B cell (primary cell): ENCODE results near the gene AFF2. TPM values are rescaled to one million over a fixed set of nuclear protein-coding genes. Genes with fewer than 3 reads are reported as not detected.

Source experiments
- ATAC-seq: fragments of 200-7000 bp; cut with Tn5 transposase; one replicate; pipeline ENCODE4 v1.10.0; 2021; ENCODE audit warnings: low read depth, mild to moderate bottlenecking, moderate number of reproducible peaks, moderate library complexity
- CTCF ChIA-PET: fragments of 350-600 bp; sonication (Branson Sonifier 250); formaldehyde crosslinking; loops from one replicate; lab custom pipeline; 2021; ENCODE audit warnings: antibody characterized with exemption, inconsistent platforms; lab: Charles Lee
- POLR2A ChIA-PET: fragments of 350-600 bp; sonication (Branson Sonifier 250); formaldehyde crosslinking; loops from one replicate; lab custom pipeline; 2021; ENCODE audit warnings: antibody characterized with exemption; lab: Charles Lee
- DNase-seq: peaks from one replicate; pipeline ENCODE4 v3.0.0; 2013
- H2AFZ ChIP-seq: 2 replicates; pipeline ENCODE4 v1.6.1; 2012; ENCODE audit warnings: mild to moderate bottlenecking, low read depth, low read length; ENCODE audit not compliant: insufficient read depth, poor library complexity, severe bottlenecking
- H3K27ac ChIP-seq, 2 donors: 1 replicate in 1 of 2; 2 replicates in 1 of 2; pipeline ENCODE4 v1.5.1; 2012 to 2013; ENCODE audit warnings: low read length in 2 of 2, mild to moderate bottlenecking in 2 of 2, moderate library complexity in 1 of 2
- H3K27me3 ChIP-seq, 4 experiments: fragments of 200-600 bp in 1 of 4; sonication (generic) in 1 of 4; replicated peaks in 1 of 4; 1 replicate in 2 of 4; 2 replicates in 2 of 4; pipeline versions ENCODE4 v1.6.1 to v1.7.0; 2013 to 2016; ENCODE audit warnings: low read length in 3 of 4, mild to moderate bottlenecking in 2 of 4, mixed read lengths in 1 of 4, moderate library complexity in 1 of 4; ENCODE audit not compliant: insufficient read depth in 4 of 4, control insufficient read depth in 3 of 4; ENCODE audit errors: control extremely low read depth in 1 of 4
- H3K36me3 ChIP-seq, 2 experiments: replicated peaks in 1 of 2; 1 replicate in 1 of 2; 2 replicates in 1 of 2; pipeline versions ENCODE4 v1.6.1 to v1.7.1; 2013; ENCODE audit warnings: low read length in 1 of 2; ENCODE audit not compliant: insufficient read depth in 2 of 2, control insufficient read depth in 1 of 2; ENCODE audit errors: control extremely low read depth in 1 of 2, extremely low read depth in 1 of 2
- H3K4me1 ChIP-seq, 2 donors: fragments of 200-600 bp in 1 of 2; sonication (generic) in 1 of 2; 1 replicate in 1 of 2; 2 replicates in 1 of 2; pipeline versions ENCODE4 v1.5.1 to v1.6.1; 2013 to 2017; ENCODE audit warnings: low read length in 2 of 2; ENCODE audit not compliant: control insufficient read depth in 2 of 2, insufficient read depth in 2 of 2
- H3K4me2 ChIP-seq: replicated peaks from 2 replicates; pipeline ENCODE3; 2012; ENCODE audit warnings: mild to moderate bottlenecking, low read depth, low read length; ENCODE audit not compliant: poor library complexity, severe bottlenecking
- H3K4me3 ChIP-seq, 5 experiments: fragments of 200-600 bp in 1 of 5; sonication (generic) in 1 of 5; 1 replicate in 3 of 5; 2 replicates in 2 of 5; pipeline versions ENCODE4 v1.5.1 to v1.7.0; 2011 to 2016; ENCODE audit warnings: low read length in 4 of 5, mild to moderate bottlenecking in 4 of 5, low read depth in 2 of 5, control low read depth in 1 of 5, moderate library complexity in 1 of 5; ENCODE audit not compliant: insufficient read depth in 1 of 5; ENCODE audit errors: control extremely low read depth in 1 of 5, extremely low read depth in 1 of 5
- H3K79me2 ChIP-seq: fragments of 200-600 bp; sonication (generic); one replicate; pipeline ENCODE4 v1.6.0; 2016; ENCODE audit warnings: low read length; ENCODE audit not compliant: control insufficient read depth, insufficient read depth
- H3K9ac ChIP-seq: fragments of 200-600 bp; sonication (generic); 2 replicates; pipeline ENCODE4 v1.6.1; 2017; ENCODE audit warnings: mild to moderate bottlenecking, low read length, moderate library complexity
- H3K9me3 ChIP-seq, 3 donors: one replicate each; pipeline versions ENCODE4 v1.6.1 to v1.7.1; 2013; ENCODE audit warnings: low read length in 2 of 3; ENCODE audit not compliant: control insufficient read depth in 2 of 3, insufficient read depth in 1 of 3; ENCODE audit errors: control extremely low read depth in 1 of 3
- H4K20me1 ChIP-seq: 2 replicates; pipeline ENCODE4 v1.6.0; 2012; ENCODE audit warnings: mild to moderate bottlenecking, low read length; ENCODE audit not compliant: insufficient read depth, control insufficient read depth, poor library complexity, severe bottlenecking
- H3K27ac Mint-ChIP-seq: one replicate; pipeline ENCODE4 v1.8.0; 2021; ENCODE audit warnings: mixed read lengths
- H3K27me3 Mint-ChIP-seq: one replicate; pipeline ENCODE4 v1.8.0; 2021; ENCODE audit warnings: mixed read lengths
- H3K4me1 Mint-ChIP-seq: one replicate; pipeline ENCODE4 v1.8.0; 2021; ENCODE audit warnings: mixed read lengths
- H3K4me3 Mint-ChIP-seq: one replicate; pipeline ENCODE4 v1.8.0; 2021; ENCODE audit warnings: mixed read lengths
- H3K9me3 Mint-ChIP-seq: one replicate; pipeline ENCODE4 v1.8.0; 2022; ENCODE audit warnings: mixed read lengths; ENCODE audit not compliant: insufficient read depth
- EZH2 ChIP-seq: IDR thresholded peaks from 2 replicates; pipeline ENCODE4 v1.6.1; 2012; ENCODE audit warnings: borderline replicate concordance, low read depth, mild to moderate bottlenecking, moderate library complexity, low read length; ENCODE audit not compliant: insufficient read depth, poor library complexity, severe bottlenecking
- WGBS: methylation state at CpG from one replicate; pipeline ENCODE4 v1.1.5; 2013; ENCODE audit warnings: missing lambda C conversion rate; ENCODE audit not compliant: insufficient coverage; 5-methylcytosine and 5-hydroxymethylcytosine counted together
- intact Hi-C: fragments of 100-400 bp; cut with micrococcal nuclease; formaldehyde crosslinking; loops from one replicate; pipeline ENCODE4 v1.10.0; 2022
- polyA plus RNA-seq: library from polyadenylated mRNA; depleted of rRNA; stranded (reverse); fragments of >200 nt; gene quantifications from 2 replicates; pipeline ENCODE4 v1.2.3, GENCODE V29; 2012
- total RNA-seq, 2 donors: library from RNA; stranded (reverse); fragments of 120-200 nt in 1 of 2; gene quantifications; 1 replicate in 1 of 2; 2 replicates in 1 of 2; pipeline versions ENCODE4 v1.2.3 to v1.2.4, GENCODE V29; 2013 to 2022
- TF ChIP-seq, protein P1 (sequence below): fragments of 200-600 bp; IDR thresholded peaks from one replicate; pipeline ENCODE4 v1.8.0; 2022; ENCODE audit warnings: antibody characterized with exemption, mild to moderate bottlenecking

AFF2 gene
- total and polyA plus RNA-seq, 2 donors (not counting 1 experiment from before 2014, with no cell fraction given): 0.06 to 12.0 TPM

DNA sequence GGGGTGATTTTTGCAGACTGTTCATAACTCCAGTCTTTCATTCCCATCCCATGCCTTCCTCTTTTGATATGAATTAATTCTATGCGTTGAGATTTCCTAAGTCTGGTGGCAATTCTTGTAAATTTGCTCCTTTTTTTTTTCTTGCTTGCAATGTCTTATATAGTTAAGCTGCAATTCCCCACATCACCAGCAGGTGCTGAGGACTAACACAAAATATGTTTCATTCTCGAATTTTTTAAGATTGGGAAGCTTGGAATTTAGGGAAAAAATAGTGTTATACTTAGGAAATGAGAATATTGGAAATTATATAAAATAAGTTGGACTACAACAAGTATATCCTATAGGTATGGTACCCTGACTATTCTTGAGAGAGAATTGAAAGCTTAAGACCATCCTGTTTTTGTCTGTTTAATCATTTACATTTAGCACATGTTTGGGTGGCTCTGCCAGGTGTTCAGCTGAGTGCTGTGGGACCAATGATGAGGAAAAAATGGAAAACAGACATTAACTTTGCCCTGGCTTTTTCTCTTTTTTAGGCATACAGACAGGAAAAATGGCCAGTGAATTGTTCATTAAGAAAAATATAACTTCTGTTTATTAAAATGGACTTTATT, 30.2 kb downstream of the AFF2 start:
- no peaks in the 10 kb centered on the region for H3K36me3 ChIP-seq
- H3K27me3 Mint-ChIP-seq: no peaks in the 10 kb centered on the region
- DNase-seq (peak; percentile 45), ATAC-seq (no peak)
- H4K20me1 ChIP-seq: no peaks in the 10 kb centered on the region
- no peaks in the 10 kb centered on the region for H3K9me3 ChIP-seq
- H3K27ac Mint-ChIP-seq: no peak overlapping the region
- H3K9ac ChIP-seq: no peak overlapping the region
- no peak overlapping the region for H3K4me2 ChIP-seq
- no peaks in the 10 kb centered on the region for H3K79me2 ChIP-seq
- TF ChIP-seq EZH2: no peak
- TF ChIP-seq, protein P1, sequence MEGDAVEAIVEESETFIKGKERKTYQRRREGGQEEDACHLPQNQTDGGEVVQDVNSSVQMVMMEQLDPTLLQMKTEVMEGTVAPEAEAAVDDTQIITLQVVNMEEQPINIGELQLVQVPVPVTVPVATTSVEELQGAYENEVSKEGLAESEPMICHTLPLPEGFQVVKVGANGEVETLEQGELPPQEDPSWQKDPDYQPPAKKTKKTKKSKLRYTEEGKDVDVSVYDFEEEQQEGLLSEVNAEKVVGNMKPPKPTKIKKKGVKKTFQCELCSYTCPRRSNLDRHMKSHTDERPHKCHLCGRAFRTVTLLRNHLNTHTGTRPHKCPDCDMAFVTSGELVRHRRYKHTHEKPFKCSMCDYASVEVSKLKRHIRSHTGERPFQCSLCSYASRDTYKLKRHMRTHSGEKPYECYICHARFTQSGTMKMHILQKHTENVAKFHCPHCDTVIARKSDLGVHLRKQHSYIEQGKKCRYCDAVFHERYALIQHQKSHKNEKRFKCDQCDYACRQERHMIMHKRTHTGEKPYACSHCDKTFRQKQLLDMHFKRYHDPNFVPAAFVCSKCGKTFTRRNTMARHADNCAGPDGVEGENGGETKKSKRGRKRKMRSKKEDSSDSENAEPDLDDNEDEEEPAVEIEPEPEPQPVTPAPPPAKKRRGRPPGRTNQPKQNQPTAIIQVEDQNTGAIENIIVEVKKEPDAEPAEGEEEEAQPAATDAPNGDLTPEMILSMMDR: peak; percentile 74
- intact Hi-C loops: no loop called here
- H3K27ac ChIP-seq: no peak overlapping the region
- H3K27me3 ChIP-seq: no peaks in the 10 kb centered on the region
- H3K4me1 Mint-ChIP-seq: peaks cover 2% of the 10 kb centered on the region
- no peaks in the 10 kb centered on the region for H3K4me1 ChIP-seq
- POLR2A ChIA-PET: no interaction called here
- no peak overlapping the region for H2AFZ ChIP-seq
- CTCF ChIA-PET: interaction anchor here (0.9 to 1.8 kb wide), 8 partner anchors 10 to 756 kb away, joined by 4 to 8 read pairs (median 4); no protein-coding TSS in a partner anchor
- no peaks in the 10 kb centered on the region for H3K9me3 Mint-ChIP-seq
- no peak overlapping the region for H3K4me3 ChIP-seq
- no CpG with 5 or more reads among the region's 2 CpGs for WGBS
- no peak overlapping the region for H3K4me3 Mint-ChIP-seq

DNA sequence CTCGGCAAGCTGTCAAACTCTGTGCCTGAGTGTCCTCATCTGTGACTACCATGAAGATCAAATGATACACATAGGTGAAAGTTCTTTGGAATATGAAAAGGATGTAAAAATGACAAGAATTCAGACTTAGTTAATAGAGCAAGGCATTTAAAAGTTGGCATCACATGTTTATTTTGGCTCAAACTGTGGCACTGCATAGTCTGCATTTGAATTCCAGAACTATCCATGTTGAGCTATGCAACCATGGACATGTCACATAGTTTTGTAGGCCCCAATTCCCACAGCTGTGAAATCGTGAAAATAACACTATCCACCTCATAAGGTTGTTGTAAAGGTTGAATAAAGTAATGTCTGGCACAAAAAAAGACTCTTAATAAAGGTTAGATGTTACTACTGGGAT, 33.9 kb downstream of the AFF2 start:
- H3K4me3 Mint-ChIP-seq: no peak overlapping the region
- CTCF ChIA-PET: no interaction called here
- DNase-seq (no peak), ATAC-seq (no peak)
- Histone ChIP-seq H4K20me1 (no peaks in the 10 kb centered on the region), H3K27me3 (no peaks in the 10 kb centered on the region), H3K4me1 (no peaks in the 10 kb centered on the region), H3K4me2 (no peak overlapping the region), H3K27ac (no peak overlapping the region), H3K9ac (no peak overlapping the region), H3K36me3 (no peaks in the 10 kb centered on the region), H3K4me3 (no peak overlapping the region), H3K9me3 (no peaks in the 10 kb centered on the region), H3K79me2 (no peaks in the 10 kb centered on the region), H2AFZ (no peak overlapping the region)
- H3K27ac Mint-ChIP-seq: no peak overlapping the region
- POLR2A ChIA-PET: no interaction called here
- TF ChIP-seq, protein P1: no peak
- TF ChIP-seq EZH2: no peak
- intact Hi-C loops: no loop called here
- WGBS: no CpG with 5 or more reads among the region's 2 CpGs
- H3K9me3 Mint-ChIP-seq: no peaks in the 10 kb centered on the region
- no peaks in the 10 kb centered on the region for H3K27me3 Mint-ChIP-seq
- H3K4me1 Mint-ChIP-seq: peaks cover 10% of the 10 kb centered on the region
